ENCODE results near the gene GAS7.

- TF ChIP-seq, protein P1, sequence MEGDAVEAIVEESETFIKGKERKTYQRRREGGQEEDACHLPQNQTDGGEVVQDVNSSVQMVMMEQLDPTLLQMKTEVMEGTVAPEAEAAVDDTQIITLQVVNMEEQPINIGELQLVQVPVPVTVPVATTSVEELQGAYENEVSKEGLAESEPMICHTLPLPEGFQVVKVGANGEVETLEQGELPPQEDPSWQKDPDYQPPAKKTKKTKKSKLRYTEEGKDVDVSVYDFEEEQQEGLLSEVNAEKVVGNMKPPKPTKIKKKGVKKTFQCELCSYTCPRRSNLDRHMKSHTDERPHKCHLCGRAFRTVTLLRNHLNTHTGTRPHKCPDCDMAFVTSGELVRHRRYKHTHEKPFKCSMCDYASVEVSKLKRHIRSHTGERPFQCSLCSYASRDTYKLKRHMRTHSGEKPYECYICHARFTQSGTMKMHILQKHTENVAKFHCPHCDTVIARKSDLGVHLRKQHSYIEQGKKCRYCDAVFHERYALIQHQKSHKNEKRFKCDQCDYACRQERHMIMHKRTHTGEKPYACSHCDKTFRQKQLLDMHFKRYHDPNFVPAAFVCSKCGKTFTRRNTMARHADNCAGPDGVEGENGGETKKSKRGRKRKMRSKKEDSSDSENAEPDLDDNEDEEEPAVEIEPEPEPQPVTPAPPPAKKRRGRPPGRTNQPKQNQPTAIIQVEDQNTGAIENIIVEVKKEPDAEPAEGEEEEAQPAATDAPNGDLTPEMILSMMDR (IDR thresholded peaks at IDR 0.05) = no peak
- no peak for TF ChIP-seq POLR2A (IDR thresholded peaks at IDR 0.05)
These were observed 124.5 kb downstream of the GAS7 start for GRCh38 chr17:10073941-10074340.
